ENCODE measurements around the gene CACNA1G.

GRCh38 chr17:50657054-50657453 lies 96.5 kb downstream of the CACNA1G start:
- TF ChIP-seq CTCF (IDR thresholded peaks at IDR 0.05) (no peak), EZH2 (IDR thresholded peaks at IDR 0.05) (no peak)
